RWPE2 (cell line): ENCODE measurements around the gene AP3S2.
"Not testable (repeated sequence)": the region's sequence is repeated elsewhere in the genome, so short reads cannot be mapped to it uniquely, and the experiment has no call there.

Source experiments
- ATAC-seq: fragments of 200-7000 bp; cut with Tn5 transposase; 3 replicates; pipeline ENCODE4 v1.9.1; 2021; ENCODE audit warnings: low read depth
- DNase-seq: peaks from one replicate; pipeline ENCODE4 v3.0.0-alpha.2; 2020; ENCODE audit warnings: low spot score
- H3K27ac ChIP-seq: fragments of 450-650 bp; 2 replicates; pipeline ENCODE4 v1.5.1; 2017; ENCODE audit warnings: mild to moderate bottlenecking; ENCODE audit not compliant: poor library complexity, severe bottlenecking
- H3K27me3 ChIP-seq: fragments of 250-450 bp; sonication (Bioruptor Pico); 2 replicates; pipeline ENCODE4 v1.5.1; 2021; ENCODE audit warnings: mild to moderate bottlenecking, moderate library complexity; ENCODE audit not compliant: insufficient read depth, poor library complexity, severe bottlenecking
- H3K36me3 ChIP-seq: fragments of 250-450 bp; sonication (Bioruptor Pico); 2 replicates; pipeline ENCODE4 v1.5.1; 2020; ENCODE audit warnings: low read depth, mild to moderate bottlenecking, moderate library complexity
- H3K4me1 ChIP-seq: fragments of 250-450 bp; sonication (Bioruptor Pico); 2 replicates; pipeline ENCODE4 v1.5.1; 2021; ENCODE audit warnings: mild to moderate bottlenecking, moderate library complexity; ENCODE audit not compliant: insufficient read depth, poor library complexity, severe bottlenecking
- H3K4me3 ChIP-seq: fragments of 250-450 bp; sonication (Bioruptor Pico); 2 replicates; pipeline ENCODE4 v1.5.1; 2021; ENCODE audit warnings: mild to moderate bottlenecking, moderate library complexity; ENCODE audit not compliant: severe bottlenecking
- H3K9me3 ChIP-seq: fragments of 250-450 bp; sonication (Bioruptor Pico); 2 replicates; pipeline ENCODE4 v1.5.1; 2021; ENCODE audit warnings: mild to moderate bottlenecking, moderate library complexity; ENCODE audit not compliant: severe bottlenecking
- CTCF ChIP-seq: fragments of 450-650 bp; IDR thresholded peaks from one replicate; pipeline ENCODE4 v1.5.1; 2017; ENCODE audit warnings: mild to moderate bottlenecking, moderate library complexity; ENCODE audit not compliant: poor library complexity, severe bottlenecking

The AP3S2 gene

GRCh38 chr15:89783111-89783860 is 110.5 kb downstream of the AP3S2 start:
- peaks cover 33% of the 10 kb centered on the region for H3K4me1 ChIP-seq
- peaks cover 12% of the 10 kb centered on the region for H3K36me3 ChIP-seq
- peaks cover 5% of the 10 kb centered on the region for H3K9me3 ChIP-seq
- TF ChIP-seq CTCF = no peak
- no peak overlapping the region for H3K4me3 ChIP-seq
- DNase-seq = peak; percentile 76
- ATAC-seq = no peak
- H3K27me3 ChIP-seq = no peaks in the 10 kb centered on the region
- peak overlapping the region; percentile 82 for H3K27ac ChIP-seq

- peak overlapping the region; percentile 82 for H3K27ac ChIP-seq
- peak; percentile 19 for DNase-seq
- not testable (repeated sequence) for H3K36me3 ChIP-seq, H3K27me3 ChIP-seq, H3K4me3 ChIP-seq, ATAC-seq, H3K9me3 ChIP-seq
- peaks cover 33% of the 10 kb centered on the region for H3K4me1 ChIP-seq
Observed at GRCh38 chr15:89782619-89782950, 111.2 kb downstream of the AP3S2 start.

- Histone ChIP-seq H3K4me3 (no peak overlapping the region), H3K36me3 (no peaks in the 10 kb centered on the region), H3K27me3 (no peaks in the 10 kb centered on the region), H3K27ac (peak overlapping the region; percentile 82), H3K9me3 (no peaks in the 10 kb centered on the region), H3K4me1 (peaks cover 36% of the 10 kb centered on the region)
- TF ChIP-seq CTCF = no peak
- peak; percentile 76 for ATAC-seq
- peak; percentile 87 for DNase-seq
Observed at GRCh38 chr15:89781891-89782618, 111.7 kb downstream of the AP3S2 start.

GRCh38 chr15:89781055-89781454 is 112.7 kb downstream of the AP3S2 start:
- peak overlapping the region; percentile 82 for H3K27ac ChIP-seq
- H3K36me3 ChIP-seq = no peaks in the 10 kb centered on the region
- ATAC-seq = peak; percentile 26
- H3K4me3 ChIP-seq = no peak overlapping the region
- no peaks in the 10 kb centered on the region for H3K9me3 ChIP-seq
- no peak for TF ChIP-seq CTCF
- peak; percentile 73 for DNase-seq
- H3K4me1 ChIP-seq = peaks cover 39% of the 10 kb centered on the region
- no peaks in the 10 kb centered on the region for H3K27me3 ChIP-seq

GRCh38 chr15:89780601-89781000 is 113.2 kb downstream of the AP3S2 start:
- H3K27ac ChIP-seq = peak overlapping the region; percentile 82
- no peak for TF ChIP-seq CTCF
- ATAC-seq = no peak
- peak; percentile 29 for DNase-seq
- H3K4me3 ChIP-seq = no peak overlapping the region
- H3K27me3 ChIP-seq = no peaks in the 10 kb centered on the region
- no peaks in the 10 kb centered on the region for H3K9me3 ChIP-seq
- H3K4me1 ChIP-seq = peaks cover 35% of the 10 kb centered on the region
- no peaks in the 10 kb centered on the region for H3K36me3 ChIP-seq
